Naive thymus-derived CD4-positive, alpha-beta T cell (primary cell): Measurements from ENCODE around the gene SECISBP2. TPM values are rescaled to one million over a fixed set of nuclear protein-coding genes. Genes with fewer than 3 reads are reported as not detected.

Source experiments
- ATAC-seq: fragments of 150-1000 bp; cut with Tn5 transposase; 2 replicates; pipeline ENCODE4 v1.10.0; 2021; ENCODE audit warnings: mild to moderate bottlenecking, moderate library complexity
- CTCF ChIA-PET: fragments of 350-600 bp; sonication (Branson Sonifier 250); formaldehyde crosslinking; loops from one replicate; lab custom pipeline; 2021; ENCODE audit warnings: antibody characterized with exemption; lab: Charles Lee
- POLR2A ChIA-PET: fragments of 350-600 bp; sonication (Branson Sonifier 250); formaldehyde crosslinking; loops from one replicate; lab custom pipeline; 2021; ENCODE audit warnings: antibody characterized with exemption, inconsistent platforms; lab: Charles Lee
- DNase-seq, 9 donors: peaks; one replicate each; pipeline versions ENCODE4 v3.0.0 to v3.0.0-alpha.2; 2020 to 2022; ENCODE audit warnings: mixed read lengths in 1 of 9
- H3K27ac ChIP-seq: one replicate; pipeline ENCODE4 v1.7.0; 2013; ENCODE audit warnings: mild to moderate bottlenecking, low read depth, low read length, moderate library complexity
- H3K27me3 ChIP-seq, 2 donors: one replicate each; pipeline ENCODE4 v1.7.0; 2013; ENCODE audit warnings: low read length in 2 of 2, mild to moderate bottlenecking in 2 of 2, moderate library complexity in 2 of 2; ENCODE audit not compliant: control insufficient read depth in 2 of 2, insufficient read depth in 2 of 2
- H3K36me3 ChIP-seq, 3 experiments: 1 replicate in 2 of 3; 2 replicates in 1 of 3; pipeline ENCODE4 v1.7.0; 2013; ENCODE audit warnings: low read length in 3 of 3, mild to moderate bottlenecking in 3 of 3, moderate library complexity in 1 of 3; ENCODE audit not compliant: insufficient read depth in 3 of 3, control insufficient read depth in 2 of 3
- H3K4me1 ChIP-seq, 2 donors: one replicate each; pipeline ENCODE4 v1.7.0; 2013; ENCODE audit warnings: low read length in 2 of 2, mild to moderate bottlenecking in 2 of 2, moderate library complexity in 1 of 2; ENCODE audit not compliant: control insufficient read depth in 2 of 2, insufficient read depth in 2 of 2
- H3K4me3 ChIP-seq: 2 replicates; pipeline ENCODE4 v1.7.0; 2013; ENCODE audit warnings: mild to moderate bottlenecking, low read length
- H3K9me3 ChIP-seq, 3 experiments: 1 replicate in 2 of 3; 2 replicates in 1 of 3; pipeline ENCODE4 v1.7.0; 2013; ENCODE audit warnings: low read length in 3 of 3; ENCODE audit not compliant: control insufficient read depth in 2 of 3
- H3K27ac Mint-ChIP-seq, 9 donors: one replicate each; pipeline ENCODE4 v1.8.0; 2020 to 2022; ENCODE audit warnings: mixed read lengths in 9 of 9, mild to moderate bottlenecking in 8 of 9, moderate library complexity in 5 of 9, inconsistent platforms in 2 of 9
- H3K27me3 Mint-ChIP-seq, 5 donors: one replicate each; pipeline ENCODE4 v1.8.0; 2021 to 2022; ENCODE audit warnings: mixed read lengths in 5 of 5, mild to moderate bottlenecking in 1 of 5
- H3K36me3 Mint-ChIP-seq, 5 donors: one replicate each; pipeline ENCODE4 v1.8.0; 2020 to 2022; ENCODE audit warnings: mixed read lengths in 5 of 5, mild to moderate bottlenecking in 3 of 5, inconsistent platforms in 1 of 5
- H3K4me1 Mint-ChIP-seq, 7 donors: one replicate each; pipeline ENCODE4 v1.8.0; 2020 to 2022; ENCODE audit warnings: mixed read lengths in 7 of 7, mild to moderate bottlenecking in 3 of 7, inconsistent platforms in 1 of 7
- H3K4me3 Mint-ChIP-seq, 10 donors: one replicate each; pipeline ENCODE4 v1.8.0; 2020 to 2022; ENCODE audit warnings: mild to moderate bottlenecking in 10 of 10, mixed read lengths in 10 of 10, moderate library complexity in 6 of 10, inconsistent platforms in 2 of 10
- H3K9me3 Mint-ChIP-seq, 11 donors: one replicate each; pipeline ENCODE4 v1.8.0; 2020 to 2022; ENCODE audit warnings: mixed read lengths in 11 of 11, mild to moderate bottlenecking in 4 of 11, inconsistent platforms in 1 of 11, moderate library complexity in 1 of 11
- intact Hi-C, 2 donors: fragments of 100-400 bp; cut with micrococcal nuclease; formaldehyde crosslinking; loops; one replicate each; pipeline ENCODE4 v1.15.1; 2023
- polyA plus RNA-seq, 2 donors: library from polyadenylated mRNA; unstranded; fragments of 300-500 nt; fragmentation: Illumina TruSeq; gene quantifications; one replicate each; pipeline ENCODE4 v1.2.3, GENCODE V29; 2021
- total RNA-seq, 6 experiments: library from RNA in 5 of 6; stranded (reverse) in 5 of 6; gene quantifications; 1 replicate in 5 of 6; 2 replicates in 1 of 6; pipeline ENCODE4 v1.2.3 and lab custom pipeline; 2021 to 2026

The SECISBP2 gene
- total and polyA plus RNA-seq, 7 experiments from 2014 or later, result 20.1 to 130 (median 100) TPM

DNA sequence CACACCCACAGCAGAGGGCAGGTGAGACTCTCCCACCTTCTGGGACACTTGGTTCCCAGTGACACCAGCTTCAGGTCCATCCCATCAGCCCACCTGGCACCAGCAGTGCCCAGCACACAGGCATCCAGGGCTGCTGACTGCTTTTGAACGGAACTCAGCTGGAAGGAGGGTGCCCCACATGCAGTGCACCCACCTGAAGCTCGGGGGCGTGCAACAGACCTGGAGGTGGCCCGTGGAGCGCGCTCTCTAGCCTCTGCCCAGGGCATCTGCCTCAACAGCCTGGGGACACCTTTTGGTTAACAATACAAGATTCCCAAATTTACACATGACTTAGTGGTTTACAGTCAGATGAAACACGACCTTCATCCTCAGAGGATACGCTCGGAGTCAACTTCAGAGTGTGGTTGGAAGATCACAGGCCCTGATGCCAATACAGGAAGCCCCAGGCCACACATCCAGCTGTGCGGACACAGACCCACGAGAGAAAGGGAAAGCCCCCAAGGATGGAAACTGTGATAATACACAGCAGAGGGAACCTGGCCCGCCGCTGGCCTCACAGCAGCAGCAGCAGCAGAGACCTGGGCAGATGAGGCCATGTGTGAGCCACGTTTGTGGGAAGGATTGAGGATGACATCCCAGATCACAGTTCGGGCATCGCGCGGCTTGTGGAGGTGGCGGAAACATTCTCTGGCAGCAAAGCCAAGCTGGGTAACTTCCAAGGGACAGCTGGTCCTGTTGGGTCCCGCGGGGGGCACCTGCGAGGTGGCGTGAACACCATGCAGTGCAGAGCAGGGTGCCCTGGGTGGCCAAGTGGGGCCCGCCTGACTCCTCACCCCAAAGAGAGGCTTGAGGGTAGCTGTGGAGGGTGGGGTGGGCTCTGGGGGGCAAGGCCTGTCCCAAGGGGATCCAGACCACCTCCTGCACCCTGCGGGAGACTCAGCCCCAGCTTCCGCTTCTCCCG is 64.0 kb downstream of the SECISBP2 start:
- Mint-ChIP-seq H3K4me3 (peak overlapping the region in 4 of 10 donors; percentile 10 to 47 (median 35)), H3K27ac (peak overlapping the region; percentile 71 to 93 (median 84)), H3K9me3 (peaks cover 0 to 7% (median 0%) of the 10 kb centered on the region in 11 donors), H3K27me3 (no peaks in the 10 kb centered on the region), H3K36me3 (peaks cover 18 to 64% (median 21%) of the 10 kb centered on the region in 5 donors), H3K4me1 (peaks cover 35 to 63% (median 57%) of the 10 kb centered on the region in 7 donors)
- POLR2A ChIA-PET, result interaction anchor here (1.1 kb wide), 1 partner anchor 117 kb away, joined by 3 read pairs; no protein-coding TSS in a partner anchor
- CTCF ChIA-PET, result interaction anchor here (2.0 kb wide), 1 partner anchor 167 kb away, joined by 5 read pairs; no protein-coding TSS in a partner anchor
- peak overlapping the region; percentile 44 for H3K27ac ChIP-seq
- H3K36me3 ChIP-seq, result peaks cover 48 to 98% (median 63%) of the 10 kb centered on the region in 3 experiments
- intact Hi-C loops, result no loop called here
- no peaks in the 10 kb centered on the region for H3K9me3 ChIP-seq
- no peak for ATAC-seq
- DNase-seq, result no peak
- no peak overlapping the region for H3K4me3 ChIP-seq
- H3K4me1 ChIP-seq, result peaks cover 0 to 12% of the 10 kb centered on the region in 2 donors
- H3K27me3 ChIP-seq, result no peaks in the 10 kb centered on the region

GRCh38 chr9:89383030-89383720 is 64.9 kb downstream of the SECISBP2 start:
- DNase-seq (no peak), ATAC-seq (no peak)
- Histone ChIP-seq H3K27ac (no peak overlapping the region), H3K9me3 (no peaks in the 10 kb centered on the region), H3K4me3 (no peak overlapping the region), H3K27me3 (no peaks in the 10 kb centered on the region), H3K36me3 (peaks cover 49 to 98% (median 66%) of the 10 kb centered on the region in 3 experiments), H3K4me1 (peaks cover 0 to 12% of the 10 kb centered on the region in 2 donors)
- CTCF ChIA-PET, result interaction anchor here (2.0 kb wide), 1 partner anchor 166 kb away, joined by 5 read pairs; no protein-coding TSS in a partner anchor
- intact Hi-C loops, result no loop called here
- POLR2A ChIA-PET, result no interaction called here
- Mint-ChIP-seq H3K27ac (peak overlapping the region in 7 of 9 donors; percentile 25 to 94 (median 83)), H3K9me3 (peaks cover 0 to 5% (median 0%) of the 10 kb centered on the region in 11 donors), H3K27me3 (no peaks in the 10 kb centered on the region), H3K36me3 (peaks cover 17 to 61% (median 20%) of the 10 kb centered on the region in 5 donors), H3K4me1 (peaks cover 35 to 61% (median 52%) of the 10 kb centered on the region in 7 donors), H3K4me3 (peak overlapping the region in 1 of 10 donors; percentile 23)

DNA sequence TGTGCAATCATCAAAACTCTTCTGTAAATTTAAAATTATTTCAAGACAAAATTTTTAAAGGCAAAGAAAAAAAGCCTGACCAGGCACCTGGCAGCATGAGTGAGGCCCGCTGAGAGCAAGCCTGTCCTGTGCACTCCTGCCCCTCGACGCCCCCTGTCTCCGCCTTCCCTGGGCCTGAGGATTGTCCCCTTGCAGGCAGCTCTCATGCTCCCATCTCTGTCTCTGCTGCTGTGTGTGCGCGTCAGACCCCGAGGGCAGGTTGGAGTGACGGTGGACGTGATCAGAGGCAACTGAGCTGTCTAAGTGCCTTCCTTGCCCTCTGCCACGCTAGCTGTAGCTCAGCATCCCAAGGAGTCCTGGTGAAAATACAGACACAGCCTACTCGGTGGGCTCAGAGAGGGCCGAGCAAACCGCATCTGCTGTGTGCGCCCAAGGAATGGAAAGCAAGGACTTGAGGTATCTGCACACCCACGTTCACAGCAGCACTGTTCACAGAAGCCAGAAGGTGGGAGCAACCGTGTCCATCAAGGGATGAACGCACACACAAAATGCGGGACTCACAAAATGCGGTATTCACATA is 65.5 kb downstream of the SECISBP2 start:
- H3K36me3 Mint-ChIP-seq, result peaks cover 16 to 56% (median 20%) of the 10 kb centered on the region in 5 donors
- peaks cover 34 to 55% (median 52%) of the 10 kb centered on the region in 7 donors for H3K4me1 Mint-ChIP-seq
- ATAC-seq (no peak), DNase-seq (no peak)
- peaks cover 0 to 5% (median 0%) of the 10 kb centered on the region in 11 donors for H3K9me3 Mint-ChIP-seq
- peak overlapping the region; percentile 14 for H3K27ac ChIP-seq
- intact Hi-C loops, result no loop called here
- POLR2A ChIA-PET, result no interaction called here
- H3K27ac Mint-ChIP-seq, result peak overlapping the region; percentile 6 to 84 (median 75)
- H3K27me3 ChIP-seq, result no peaks in the 10 kb centered on the region
- H3K9me3 ChIP-seq, result no peaks in the 10 kb centered on the region
- H3K36me3 ChIP-seq, result peaks cover 54 to 98% (median 69%) of the 10 kb centered on the region in 3 experiments
- H3K4me3 ChIP-seq, result no peak overlapping the region
- H3K4me3 Mint-ChIP-seq, result peak overlapping the region in 3 of 10 donors; percentile 7 to 24 (median 7)
- CTCF ChIA-PET, result interaction anchor here (2.0 kb wide), 1 partner anchor 165 kb away, joined by 5 read pairs; no protein-coding TSS in a partner anchor
- no peaks in the 10 kb centered on the region for H3K27me3 Mint-ChIP-seq
- H3K4me1 ChIP-seq, result peaks cover 0 to 12% of the 10 kb centered on the region in 2 donors

DNA sequence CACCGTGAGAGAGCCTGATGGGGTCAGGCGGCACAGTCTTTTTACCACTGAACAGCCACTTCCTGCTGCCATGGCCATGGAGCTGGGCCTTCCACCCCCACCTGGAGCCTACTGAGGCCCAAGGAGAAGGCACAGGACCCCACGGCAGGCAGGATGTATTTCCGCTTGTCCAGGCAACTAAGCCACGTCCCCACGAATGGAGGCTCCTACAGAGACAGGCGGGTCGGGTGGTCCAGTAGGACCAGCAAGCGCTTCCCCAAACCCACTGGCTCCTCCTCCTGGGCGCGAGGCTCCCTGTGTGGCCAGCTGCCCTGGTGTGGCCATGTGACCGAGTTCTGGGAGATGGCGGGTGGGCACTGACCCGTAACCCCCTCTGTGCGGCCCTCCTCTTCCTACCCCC is 66.5 kb downstream of the SECISBP2 start:
- H3K4me1 ChIP-seq, result peaks cover 0 to 10% of the 10 kb centered on the region in 2 donors
- no peak for ATAC-seq
- CTCF ChIA-PET, result no interaction called here

GRCh38 chr9:89386206-89386605 is 67.9 kb downstream of the SECISBP2 start:
- intact Hi-C loops, result no loop called here
- Histone ChIP-seq H3K4me3 (no peak overlapping the region), H3K36me3 (peaks cover 67 to 99% (median 80%) of the 10 kb centered on the region in 3 experiments), H3K4me1 (peaks cover 0 to 5% of the 10 kb centered on the region in 2 donors), H3K27ac (peak overlapping the region; percentile 11), H3K27me3 (no peaks in the 10 kb centered on the region), H3K9me3 (no peaks in the 10 kb centered on the region)
- Mint-ChIP-seq H3K36me3 (peaks cover 12 to 57% (median 28%) of the 10 kb centered on the region in 5 donors), H3K4me3 (no peak overlapping the region), H3K4me1 (peaks cover 23 to 51% (median 30%) of the 10 kb centered on the region in 7 donors), H3K27me3 (no peaks in the 10 kb centered on the region), H3K9me3 (peaks cover 0 to 5% (median 0%) of the 10 kb centered on the region in 11 donors), H3K27ac (peak overlapping the region in 5 of 9 donors; percentile 41 to 76 (median 61))
- no peak for DNase-seq
- POLR2A ChIA-PET, result interaction anchor here (0.8 to 0.9 kb wide), 2 partner anchors 9 to 136 kb away, joined by 3 read pairs; no protein-coding TSS in a partner anchor
- ATAC-seq, result no peak
- CTCF ChIA-PET, result no interaction called here

More for the DNA sequence above, 66.5 kb downstream of the SECISBP2 start:
- H3K36me3 ChIP-seq, result peaks cover 63 to 99% (median 74%) of the 10 kb centered on the region in 3 experiments
- intact Hi-C loops, result no loop called here
- Mint-ChIP-seq H3K4me3 (peak overlapping the region in 1 of 10 donors; percentile 27), H3K4me1 (peaks cover 28 to 52% (median 45%) of the 10 kb centered on the region in 7 donors), H3K27ac (peak overlapping the region in 6 of 9 donors; percentile 22 to 81 (median 68)), H3K36me3 (peaks cover 9 to 52% (median 19%) of the 10 kb centered on the region in 5 donors), H3K27me3 (no peaks in the 10 kb centered on the region), H3K9me3 (peaks cover 0 to 5% (median 0%) of the 10 kb centered on the region in 11 donors)
- no peaks in the 10 kb centered on the region for H3K9me3 ChIP-seq
- POLR2A ChIA-PET, result interaction anchor here (0.7 kb wide), 1 partner anchor 19 kb away, joined by 3 read pairs; no protein-coding TSS in a partner anchor
- H3K27ac ChIP-seq, result no peak overlapping the region
- DNase-seq, result no peak
- H3K27me3 ChIP-seq, result no peaks in the 10 kb centered on the region
- H3K4me3 ChIP-seq, result no peak overlapping the region
